CD4-positive, CD25-positive, alpha-beta regulatory T cell (primary cell): ENCODE data around the gene CYB5R4. TPM values are rescaled to one million over a fixed set of nuclear protein-coding genes. Genes with fewer than 3 reads are reported as not detected.

Source experiments
- ATAC-seq, 2 donors: fragments of 150-1000 bp; cut with Tn5 transposase; one replicate each; pipeline ENCODE4 v1.10.0; 2021; ENCODE audit warnings: low read depth in 2 of 2, moderate number of reproducible peaks in 2 of 2, moderate library complexity in 1 of 2
- DNase-seq, 3 donors: peaks; one replicate each; pipeline versions ENCODE4 v3.0.0 to v3.0.0-alpha.2; 2012 to 2022; ENCODE audit warnings: mixed read lengths in 1 of 3
- H3K27ac ChIP-seq: one replicate; pipeline ENCODE4 v1.7.0; 2013; ENCODE audit warnings: mild to moderate bottlenecking, low read length; ENCODE audit not compliant: insufficient read depth, poor library complexity, severe bottlenecking
- H3K27me3 ChIP-seq: one replicate; pipeline ENCODE4 v1.7.0; 2013; ENCODE audit warnings: low read length; ENCODE audit not compliant: control insufficient read depth, insufficient read depth
- H3K36me3 ChIP-seq: one replicate; pipeline ENCODE4 v1.7.0; 2013; ENCODE audit warnings: mild to moderate bottlenecking, low read length, moderate library complexity; ENCODE audit not compliant: control insufficient read depth, insufficient read depth
- H3K4me1 ChIP-seq: 2 replicates; pipeline ENCODE4 v1.7.0; 2013; ENCODE audit warnings: mild to moderate bottlenecking, low read length; ENCODE audit not compliant: insufficient read depth, control insufficient read depth, poor library complexity, severe bottlenecking
- H3K4me3 ChIP-seq: one replicate; pipeline ENCODE4 v1.7.0; 2013; ENCODE audit warnings: low read depth, mild to moderate bottlenecking, low read length, moderate library complexity
- H3K9me3 ChIP-seq, 2 experiments: 1 replicate in 1 of 2; 2 replicates in 1 of 2; pipeline ENCODE4 v1.7.0; 2013; ENCODE audit warnings: low read length in 2 of 2, mild to moderate bottlenecking in 1 of 2, moderate library complexity in 1 of 2; ENCODE audit not compliant: control insufficient read depth in 2 of 2
- H3K27ac Mint-ChIP-seq, 3 donors: one replicate each; pipeline ENCODE4 v1.8.0; 2020 to 2022; ENCODE audit warnings: mild to moderate bottlenecking in 3 of 3, mixed read lengths in 3 of 3, moderate library complexity in 2 of 3
- H3K27me3 Mint-ChIP-seq: one replicate; pipeline ENCODE4 v1.8.0; 2022; ENCODE audit warnings: mild to moderate bottlenecking, mixed read lengths
- H3K36me3 Mint-ChIP-seq: one replicate; pipeline ENCODE4 v1.8.0; 2020; ENCODE audit warnings: mixed read lengths
- H3K4me1 Mint-ChIP-seq, 4 donors: one replicate each; pipeline ENCODE4 v1.8.0; 2020 to 2022; ENCODE audit warnings: mixed read lengths in 4 of 4, mild to moderate bottlenecking in 1 of 4
- H3K4me3 Mint-ChIP-seq, 4 donors: one replicate each; pipeline ENCODE4 v1.8.0; 2020 to 2022; ENCODE audit warnings: mild to moderate bottlenecking in 4 of 4, mixed read lengths in 4 of 4, moderate library complexity in 3 of 4
- H3K9me3 Mint-ChIP-seq, 7 donors: one replicate each; pipeline ENCODE4 v1.8.0; 2020 to 2022; ENCODE audit warnings: mixed read lengths in 7 of 7, mild to moderate bottlenecking in 3 of 7, moderate library complexity in 2 of 7
- polyA plus RNA-seq, 4 donors: library from polyadenylated mRNA; unstranded; fragments of 300-500 nt; fragmentation: Illumina TruSeq; gene quantifications; one replicate each; pipeline ENCODE4 v1.2.3, GENCODE V29; 2021
- total RNA-seq: library from RNA; stranded (reverse); gene quantifications from one replicate; pipeline ENCODE4 v1.2.3, GENCODE V29; 2022

CYB5R4 gene
- total and polyA plus RNA-seq, 5 donors from 2014 or later: 28.3 to 53.1 (median 36.0) TPM

- no peaks in the 10 kb centered on the region for H3K27me3 Mint-ChIP-seq
- DNase-seq (peak in 2 of 3 donors; percentile 20 to 46), ATAC-seq (peak in 1 of 2 donors; percentile 34)
- no peak overlapping the region for H3K27ac ChIP-seq
- peak overlapping the region in 2 of 4 donors; percentile 21 to 44 for H3K4me3 Mint-ChIP-seq
- H3K4me3 ChIP-seq: no peak overlapping the region
- peak overlapping the region in 1 of 3 donors; percentile 2 for H3K27ac Mint-ChIP-seq
- H3K36me3 ChIP-seq: peaks cover 49% of the 10 kb centered on the region
- H3K9me3 Mint-ChIP-seq: peaks cover 2 to 15% (median 6%) of the 10 kb centered on the region in 7 donors
- peaks cover 13 to 16% of the 10 kb centered on the region in 2 experiments for H3K9me3 ChIP-seq
- H3K4me1 Mint-ChIP-seq: peaks cover 19 to 37% (median 31%) of the 10 kb centered on the region in 4 donors
- H3K27me3 ChIP-seq: no peaks in the 10 kb centered on the region
- peaks cover 54% of the 10 kb centered on the region for H3K36me3 Mint-ChIP-seq
- no peaks in the 10 kb centered on the region for H3K4me1 ChIP-seq
Observed at GRCh38 chr6:83867527-83868161, 8.2 kb downstream of the CYB5R4 start.

DNA sequence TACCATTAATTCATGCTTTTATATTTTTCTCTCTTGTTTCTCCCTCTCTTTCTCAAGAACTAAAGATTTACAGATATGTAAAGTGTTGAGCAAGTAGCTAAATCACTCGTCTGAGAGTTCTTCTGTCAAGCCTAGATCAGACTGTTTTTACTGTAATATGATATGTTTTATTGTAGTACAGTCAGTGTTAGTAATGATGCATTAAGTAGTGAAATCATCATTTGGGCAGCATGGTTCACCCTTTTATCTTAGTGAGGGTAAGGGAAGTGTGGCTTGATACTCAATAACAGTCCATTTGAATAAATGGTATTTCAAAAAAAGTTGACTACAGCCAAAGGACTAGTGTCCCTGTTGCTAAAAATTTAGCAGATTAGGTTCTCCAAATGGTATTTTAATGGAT is 9.2 kb downstream of the CYB5R4 start:
- no peak for ATAC-seq
- peaks cover 2 to 15% (median 6%) of the 10 kb centered on the region in 7 donors for H3K9me3 Mint-ChIP-seq

GRCh38 chr6:83870649-83871048 is 11.2 kb downstream of the CYB5R4 start:
- Histone ChIP-seq H3K27ac (no peak overlapping the region), H3K9me3 (peaks cover 13 to 16% of the 10 kb centered on the region in 2 experiments), H3K27me3 (no peaks in the 10 kb centered on the region), H3K36me3 (peaks cover 40% of the 10 kb centered on the region), H3K4me3 (no peak overlapping the region), H3K4me1 (peaks cover 5% of the 10 kb centered on the region)
- H3K4me1 Mint-ChIP-seq: peaks cover 33 to 41% (median 37%) of the 10 kb centered on the region in 4 donors
- no peaks in the 10 kb centered on the region for H3K27me3 Mint-ChIP-seq
- peaks cover 2 to 13% (median 6%) of the 10 kb centered on the region in 7 donors for H3K9me3 Mint-ChIP-seq
- no peak overlapping the region for H3K27ac Mint-ChIP-seq
- DNase-seq: no peak
- H3K4me3 Mint-ChIP-seq: no peak overlapping the region
- H3K36me3 Mint-ChIP-seq: peaks cover 41% of the 10 kb centered on the region
- ATAC-seq: no peak

More for the DNA sequence above, 9.2 kb downstream of the CYB5R4 start:
- H3K27ac ChIP-seq: no peak overlapping the region
- no peak for DNase-seq
- H3K36me3 Mint-ChIP-seq: peaks cover 56% of the 10 kb centered on the region
- peaks cover 49% of the 10 kb centered on the region for H3K36me3 ChIP-seq
- H3K4me3 Mint-ChIP-seq: peak overlapping the region in 1 of 4 donors; percentile 38
- no peak overlapping the region for H3K4me3 ChIP-seq
- no peaks in the 10 kb centered on the region for H3K27me3 ChIP-seq
- peaks cover 2% of the 10 kb centered on the region for H3K4me1 ChIP-seq
- H3K4me1 Mint-ChIP-seq: peaks cover 23 to 38% (median 34%) of the 10 kb centered on the region in 4 donors
- H3K9me3 ChIP-seq: peaks cover 13 to 16% of the 10 kb centered on the region in 2 experiments
- no peak overlapping the region for H3K27ac Mint-ChIP-seq
- H3K27me3 Mint-ChIP-seq: no peaks in the 10 kb centered on the region

- H3K9me3 Mint-ChIP-seq: peaks cover 0 to 5% (median 0%) of the 10 kb centered on the region in 7 donors
- peaks cover 21% of the 10 kb centered on the region for H3K36me3 ChIP-seq
- H3K27ac Mint-ChIP-seq: peak overlapping the region in 1 of 3 donors; percentile 13
- no peak for ATAC-seq
- peaks cover 4 to 5% of the 10 kb centered on the region in 2 experiments for H3K9me3 ChIP-seq
- no peak for DNase-seq
- no peak overlapping the region for H3K27ac ChIP-seq
- peak overlapping the region in 1 of 4 donors; percentile 67 for H3K4me3 Mint-ChIP-seq
- H3K4me3 ChIP-seq: no peak overlapping the region
- H3K36me3 Mint-ChIP-seq: peaks cover 29% of the 10 kb centered on the region
- H3K4me1 Mint-ChIP-seq: peaks cover 33 to 49% (median 40%) of the 10 kb centered on the region in 4 donors
- H3K27me3 Mint-ChIP-seq: no peaks in the 10 kb centered on the region
- peaks cover 5% of the 10 kb centered on the region for H3K4me1 ChIP-seq
- H3K27me3 ChIP-seq: no peaks in the 10 kb centered on the region
Observed at GRCh38 chr6:83872386-83873118, 13.1 kb downstream of the CYB5R4 start.

GRCh38 chr6:83873869-83874268 is 14.4 kb downstream of the CYB5R4 start:
- Mint-ChIP-seq H3K4me1 (peaks cover 33 to 56% (median 44%) of the 10 kb centered on the region in 4 donors), H3K9me3 (peaks cover 0 to 2% (median 0%) of the 10 kb centered on the region in 7 donors), H3K36me3 (peaks cover 22% of the 10 kb centered on the region), H3K4me3 (peak overlapping the region in 1 of 4 donors; percentile 38), H3K27me3 (no peaks in the 10 kb centered on the region), H3K27ac (peak overlapping the region in 1 of 3 donors; percentile 5)
- H3K4me3 ChIP-seq: peak overlapping the region; percentile 18
- peaks cover 5% of the 10 kb centered on the region for H3K4me1 ChIP-seq
- DNase-seq (peak in 1 of 3 donors; percentile 19), ATAC-seq (no peak)
- peaks cover 13% of the 10 kb centered on the region for H3K36me3 ChIP-seq
- H3K27ac ChIP-seq: no peak overlapping the region
- H3K27me3 ChIP-seq: no peaks in the 10 kb centered on the region
- H3K9me3 ChIP-seq: no peaks in the 10 kb centered on the region

GRCh38 chr6:83875843-83876242 is 16.4 kb downstream of the CYB5R4 start:
- H3K27me3 ChIP-seq: no peaks in the 10 kb centered on the region
- no peak for ATAC-seq

DNA sequence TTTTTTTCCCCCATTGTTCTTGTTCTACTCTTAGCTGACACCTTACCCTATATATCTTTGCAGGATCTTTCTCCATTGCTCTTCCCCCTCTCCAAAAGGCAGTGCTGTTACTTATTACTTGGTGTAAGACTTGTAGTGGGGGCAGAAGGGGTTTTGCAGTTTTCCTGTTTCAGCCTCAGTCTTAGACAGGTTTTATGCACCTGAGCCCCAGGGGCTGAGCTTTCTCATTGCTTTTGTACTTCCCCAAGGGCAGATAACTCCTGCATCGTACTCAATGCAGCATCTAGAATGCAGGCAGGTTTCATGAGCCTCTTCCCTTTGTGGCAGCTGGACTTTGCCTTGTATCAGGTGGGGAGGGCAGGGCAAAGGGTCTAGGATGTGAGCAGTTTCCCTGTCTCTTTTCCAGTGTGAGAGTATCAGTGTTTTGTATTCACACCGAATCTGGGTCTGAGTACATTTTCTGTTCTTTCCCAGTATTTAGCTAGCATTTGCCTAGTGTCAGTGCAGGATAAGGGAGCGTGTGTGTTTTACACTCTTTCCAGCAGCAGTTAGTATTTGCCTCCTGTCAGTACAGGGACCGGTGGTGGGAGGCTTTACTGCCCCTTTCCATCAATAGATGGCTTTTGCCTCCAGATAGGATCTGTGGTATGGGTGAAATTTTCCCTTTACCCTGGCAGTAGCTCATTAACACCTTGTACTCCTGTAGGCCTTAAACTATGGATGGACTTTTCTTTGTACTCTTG is 19.6 kb downstream of the CYB5R4 start:
- Histone ChIP-seq H3K4me3 (no peak overlapping the region), H3K4me1 (no peaks in the 10 kb centered on the region), H3K27me3 (no peaks in the 10 kb centered on the region), H3K36me3 (peaks cover 3% of the 10 kb centered on the region), H3K27ac (no peak overlapping the region), H3K9me3 (no peaks in the 10 kb centered on the region)
- H3K27ac Mint-ChIP-seq: no peak overlapping the region
- no peak for DNase-seq
- no peaks in the 10 kb centered on the region for H3K27me3 Mint-ChIP-seq
- peaks cover 0 to 2% (median 0%) of the 10 kb centered on the region in 7 donors for H3K9me3 Mint-ChIP-seq
- ATAC-seq: no peak
- peaks cover 23 to 58% (median 37%) of the 10 kb centered on the region in 4 donors for H3K4me1 Mint-ChIP-seq
- H3K36me3 Mint-ChIP-seq: peaks cover 14% of the 10 kb centered on the region
- no peak overlapping the region for H3K4me3 Mint-ChIP-seq

More at GRCh38 chr6:83875843-83876242, 16.4 kb downstream of the CYB5R4 start:
- Histone ChIP-seq H3K4me3 (no peak overlapping the region), H3K36me3 (peaks cover 5% of the 10 kb centered on the region), H3K4me1 (peaks cover 5% of the 10 kb centered on the region), H3K27ac (no peak overlapping the region), H3K9me3 (no peaks in the 10 kb centered on the region)
- DNase-seq: no peak
- Mint-ChIP-seq H3K27ac (peak overlapping the region in 1 of 3 donors; percentile 33), H3K9me3 (peaks cover 0 to 2% (median 0%) of the 10 kb centered on the region in 7 donors), H3K4me1 (peaks cover 38 to 66% (median 56%) of the 10 kb centered on the region in 4 donors), H3K4me3 (no peak overlapping the region), H3K27me3 (no peaks in the 10 kb centered on the region), H3K36me3 (peaks cover 15% of the 10 kb centered on the region)
